NCI-H510A treated with DMSO at 0.1 percent for 48 hours (cell line): ENCODE measurements around the gene RAB6B.

Experiments used
- DNase-seq: peaks from one replicate; lab custom pipeline; 2025; lab: John Stamatoyannopoulos, UW

RAB6B gene

DNA sequence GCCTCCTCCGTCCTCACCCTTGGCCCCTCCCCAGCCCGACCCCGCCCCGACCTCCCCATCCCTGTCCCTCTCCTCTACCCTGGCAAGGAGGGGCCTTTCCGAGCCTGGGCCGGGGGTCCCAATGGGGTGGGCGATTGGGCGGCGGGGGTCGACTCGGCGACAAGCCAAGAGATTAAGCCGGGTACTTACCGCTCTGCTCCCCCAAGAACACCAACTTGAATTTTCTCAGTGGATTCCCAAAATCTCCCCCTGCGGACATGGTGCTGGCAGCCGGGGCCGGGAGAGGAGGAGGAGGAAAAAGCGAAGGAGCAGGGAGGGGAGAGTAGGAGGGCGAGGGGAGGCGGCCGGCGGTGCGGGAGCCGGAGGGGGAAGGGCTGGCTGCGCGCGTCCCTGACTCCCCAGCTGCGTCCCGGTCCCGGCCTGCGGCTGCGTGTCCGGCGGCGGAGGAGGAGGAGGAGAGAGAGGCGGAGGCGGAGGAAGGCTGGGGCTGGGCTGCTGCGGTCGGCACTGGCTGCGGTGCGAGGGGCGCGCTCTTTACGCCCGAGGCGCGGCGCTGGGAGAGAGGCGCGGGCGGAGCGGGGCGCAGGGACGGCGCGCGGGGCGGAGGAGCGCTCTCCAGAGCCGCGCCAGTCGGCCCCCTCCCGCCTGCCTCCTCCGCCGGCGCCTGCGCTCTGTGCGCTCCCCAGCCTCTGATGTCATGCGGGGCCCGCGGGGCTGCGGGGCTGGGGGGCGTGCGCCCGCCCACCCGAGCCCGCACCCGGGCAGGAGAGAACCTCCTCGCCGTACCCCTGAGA, at the start of gene RAB6B:
RAB6B (minus strand) TSS at position 675 of the 794 bp plus-strand sequence; CDS start at position 259, 416 bp downstream.
- DNase-seq: no peak

DNA sequence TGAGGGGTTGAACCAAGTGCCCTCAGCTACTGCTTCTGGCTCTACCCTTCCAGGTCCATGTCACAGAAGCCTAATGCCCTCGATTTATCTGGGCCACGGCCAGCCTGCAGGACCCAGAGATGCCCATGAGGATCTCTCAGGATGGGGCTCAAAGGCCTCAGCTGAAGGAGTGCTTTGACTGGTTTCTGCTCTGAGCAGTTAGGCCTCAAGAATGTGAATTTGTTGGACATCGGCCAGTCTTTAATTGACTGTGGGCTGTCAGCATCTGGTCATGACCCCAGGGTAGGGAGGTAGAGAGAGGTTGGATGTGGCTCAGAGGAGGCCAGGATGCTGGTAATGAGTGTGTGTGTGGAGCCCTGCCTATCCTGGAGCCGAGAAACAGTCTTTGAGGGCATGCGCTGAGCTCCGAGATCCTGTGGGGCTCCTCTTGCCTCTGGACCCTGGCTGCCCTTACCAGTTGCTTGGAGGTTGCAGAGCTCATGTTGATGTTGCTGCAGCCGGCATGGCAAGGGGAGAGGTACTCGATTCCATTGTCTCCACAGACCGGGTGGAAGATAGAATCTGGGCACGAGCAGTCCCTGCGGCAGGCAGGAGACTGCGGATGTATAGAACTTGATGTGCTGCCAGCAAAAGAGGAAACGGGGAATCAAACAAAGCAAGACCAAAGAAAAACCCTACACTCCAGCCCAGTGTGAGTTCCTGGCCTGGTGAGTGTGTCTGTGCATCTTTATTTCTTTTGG, 49.1 kb upstream of the RAB6B start:
- no peak for DNase-seq

DNA sequence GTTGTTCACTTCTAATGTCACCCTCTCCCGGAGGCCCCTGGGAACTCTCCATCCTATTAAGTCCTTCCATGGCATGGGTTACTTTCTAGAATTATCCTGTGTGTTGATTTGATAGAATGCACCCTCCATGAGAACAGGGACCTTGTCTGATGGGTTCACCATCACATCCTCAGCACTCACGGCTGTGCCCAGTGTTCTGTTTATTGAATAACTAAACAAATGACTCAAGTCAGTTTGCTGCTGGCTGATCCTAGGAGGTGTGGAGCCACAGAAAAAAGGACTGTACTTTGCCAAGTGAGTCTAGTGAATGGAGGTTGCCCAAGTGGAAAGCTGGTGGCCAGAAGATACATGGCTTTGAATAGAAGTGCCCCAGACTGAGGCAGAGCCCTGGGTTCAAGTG, 48.5 kb upstream of the RAB6B start:
- no peak for DNase-seq

DNA sequence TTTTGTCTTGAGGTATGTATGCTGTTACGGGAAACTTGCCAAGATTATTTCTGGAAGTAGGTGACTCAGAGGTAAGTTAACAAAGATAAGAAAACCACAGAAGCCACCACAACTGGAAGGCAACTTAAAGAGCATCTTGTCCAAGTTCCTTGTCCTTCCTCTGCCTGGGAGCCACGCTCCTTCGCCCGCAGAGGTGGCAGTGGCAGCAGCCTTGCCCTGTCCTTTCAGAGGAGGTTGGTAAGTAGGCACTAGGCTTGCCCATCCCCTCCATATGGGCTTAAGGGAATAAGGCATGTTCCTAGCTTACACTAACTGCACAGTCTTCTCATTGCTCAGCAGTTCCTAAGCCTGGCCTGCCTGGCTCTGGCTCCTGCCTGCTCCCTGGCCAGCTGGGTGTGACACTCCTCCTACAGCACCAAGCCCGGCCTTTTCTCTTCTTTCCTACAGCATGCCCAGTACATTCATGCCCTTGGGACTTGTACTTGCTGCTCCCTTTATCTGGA, 48.0 kb upstream of the RAB6B start:
- DNase-seq: no peak

DNA sequence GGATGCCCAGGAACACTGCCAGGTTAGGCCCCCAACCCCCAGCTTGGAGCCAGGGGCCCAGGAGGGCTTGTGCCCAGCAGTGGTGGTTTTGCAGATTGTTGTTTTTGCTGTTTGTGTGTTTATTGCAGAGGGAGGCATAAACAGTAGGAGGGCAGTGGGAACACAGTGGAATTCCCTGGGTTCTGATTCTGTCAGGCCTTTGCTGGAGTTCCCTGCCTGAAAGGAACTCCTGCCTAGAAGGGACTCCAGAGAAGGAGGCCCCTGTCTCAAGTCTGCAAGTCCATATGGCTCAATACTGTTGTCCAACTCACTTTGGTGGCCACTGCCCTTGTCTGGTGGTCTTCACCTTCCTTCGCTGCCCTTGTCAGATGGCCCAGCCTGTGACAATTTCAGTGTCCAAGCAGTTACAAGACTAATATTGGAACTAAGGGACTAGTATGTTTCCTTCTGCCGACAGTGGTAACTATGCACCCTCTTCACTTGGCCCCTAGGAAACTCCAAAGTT, 47.4 kb upstream of the RAB6B start:
- DNase-seq: no peak

DNA sequence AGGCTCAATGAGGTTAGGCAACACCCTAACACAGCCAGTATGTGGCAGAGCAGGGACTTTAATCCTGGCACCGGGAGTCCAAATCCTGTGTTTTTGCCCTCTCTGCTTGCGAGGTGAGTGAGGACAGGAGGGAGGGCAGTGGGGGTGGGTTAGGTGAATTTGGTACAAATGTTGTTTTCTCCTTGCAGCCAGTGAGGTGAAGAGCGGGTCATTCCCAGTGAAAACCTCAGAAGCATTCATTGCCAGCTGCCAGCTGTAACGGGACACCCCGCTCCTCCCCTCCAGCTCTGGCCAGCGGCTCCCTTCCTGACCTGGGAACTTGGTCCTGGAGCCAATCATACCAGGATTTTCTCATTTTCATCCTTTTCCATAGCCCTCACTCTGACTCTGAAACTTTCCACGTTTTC, 45.7 kb upstream of the RAB6B start:
- DNase-seq: no peak

DNA sequence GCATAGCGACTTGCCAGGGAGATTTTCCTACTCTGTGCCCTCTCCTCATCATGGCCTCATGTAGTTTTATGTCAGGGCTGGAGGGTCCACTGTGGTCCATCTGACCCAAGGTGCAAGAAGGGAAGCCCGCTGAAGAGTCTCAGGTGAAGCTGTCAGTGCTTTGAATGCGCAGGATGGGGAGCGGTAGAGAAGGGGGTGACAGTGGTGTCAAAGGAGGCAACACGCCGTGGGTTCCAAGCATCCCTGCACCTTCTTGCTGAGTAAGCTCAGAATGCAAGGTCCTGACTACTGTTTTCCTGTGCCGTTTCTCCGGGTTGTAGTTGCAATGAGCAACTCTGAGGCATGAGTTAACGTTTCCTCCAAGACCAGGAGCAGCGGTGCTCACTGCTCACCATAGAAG, 44.9 kb upstream of the RAB6B start:
- DNase-seq: no peak

DNA sequence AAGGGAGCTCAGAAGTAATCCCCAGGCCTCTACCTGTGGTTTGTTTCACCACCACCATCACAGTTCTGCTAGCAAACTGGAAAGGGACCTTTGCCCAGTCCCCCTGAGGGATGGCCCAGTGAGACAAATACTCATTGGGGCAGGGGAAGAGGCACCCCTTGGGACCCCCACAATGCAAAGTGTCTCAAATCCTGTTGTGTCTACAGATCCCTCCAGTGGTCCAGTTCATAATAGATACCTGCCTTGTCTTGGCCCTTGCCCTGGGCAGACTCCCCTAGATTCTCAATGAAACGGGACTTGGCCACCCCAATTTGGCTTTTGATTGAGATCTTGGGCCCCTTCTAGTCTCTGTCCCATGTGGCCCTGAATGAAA, 43.8 kb upstream of the RAB6B start:
- no peak for DNase-seq

DNA sequence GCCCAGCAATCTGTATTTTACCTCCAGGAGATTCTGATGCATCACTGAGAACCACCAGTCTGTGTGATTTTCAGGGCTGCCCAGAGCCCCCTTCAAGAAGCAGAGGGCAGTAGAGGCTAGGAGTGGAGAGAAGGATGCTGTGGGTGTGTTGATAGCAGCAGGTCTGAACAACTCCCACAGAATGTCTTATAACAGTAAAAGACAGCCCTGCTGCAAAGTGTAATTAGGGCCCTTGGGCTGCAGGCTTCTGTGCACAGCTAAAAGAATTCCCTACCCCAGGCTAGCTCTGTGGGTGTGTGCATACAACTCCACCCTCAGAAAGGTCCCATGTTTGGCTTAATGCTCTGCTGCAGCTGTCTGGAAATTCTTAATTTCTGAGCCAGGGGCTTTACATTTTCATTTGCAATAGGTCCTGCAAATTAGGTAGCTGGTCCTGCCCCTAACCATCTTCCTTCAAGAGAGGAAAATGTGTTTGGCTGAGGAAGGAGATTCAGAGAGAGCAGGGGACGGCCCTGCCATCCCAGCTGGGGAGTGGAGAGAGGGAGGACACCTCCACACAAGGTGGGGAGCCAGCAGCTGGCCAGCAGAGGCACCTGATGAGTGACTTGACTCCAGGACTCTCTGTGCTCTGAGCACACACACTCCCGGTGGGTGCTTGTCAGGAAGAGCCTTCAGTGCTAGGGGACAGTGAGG, 43.2 kb upstream of the RAB6B start:
- DNase-seq: no peak

DNA sequence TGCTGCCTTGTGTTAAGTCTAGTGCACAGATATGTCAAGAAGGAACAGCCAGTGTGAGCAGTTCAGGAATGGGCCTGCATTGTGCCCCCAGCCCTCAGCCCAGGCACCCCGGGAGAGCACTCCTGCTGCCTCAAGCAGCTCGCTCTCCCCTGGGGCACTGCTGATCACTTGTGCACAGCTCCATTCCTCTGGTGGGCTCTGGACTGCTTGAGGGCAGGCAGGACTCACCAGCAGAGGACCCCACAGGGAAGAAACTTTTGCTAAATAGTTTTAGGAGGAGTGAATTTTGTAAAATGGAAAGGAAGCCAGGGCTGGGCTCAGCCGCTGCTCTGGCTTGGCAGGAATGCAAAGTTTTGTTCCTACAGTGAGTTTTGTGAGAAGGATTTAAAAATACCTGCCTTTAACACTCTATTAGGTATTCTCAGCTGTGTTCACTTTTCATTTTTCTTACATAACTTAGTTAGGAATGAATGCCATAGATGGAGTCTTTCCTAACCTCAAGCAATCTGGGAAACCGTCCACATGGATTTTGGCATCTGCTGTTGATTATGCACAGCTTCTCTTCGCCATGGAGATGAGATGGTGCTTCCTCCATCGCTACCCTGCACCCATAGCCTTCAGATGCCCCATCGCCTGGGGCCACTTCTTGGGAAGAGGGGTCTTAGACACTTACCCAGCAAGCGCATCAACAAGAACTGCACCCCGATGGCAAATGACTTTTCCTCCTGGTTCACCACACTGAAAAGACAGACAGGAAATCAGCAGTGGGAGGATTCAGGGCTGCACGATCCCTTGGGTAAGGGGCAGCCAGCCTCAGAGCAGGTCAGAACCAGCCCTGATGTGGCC, 42.3 kb upstream of the RAB6B start:
- DNase-seq: no peak

DNA sequence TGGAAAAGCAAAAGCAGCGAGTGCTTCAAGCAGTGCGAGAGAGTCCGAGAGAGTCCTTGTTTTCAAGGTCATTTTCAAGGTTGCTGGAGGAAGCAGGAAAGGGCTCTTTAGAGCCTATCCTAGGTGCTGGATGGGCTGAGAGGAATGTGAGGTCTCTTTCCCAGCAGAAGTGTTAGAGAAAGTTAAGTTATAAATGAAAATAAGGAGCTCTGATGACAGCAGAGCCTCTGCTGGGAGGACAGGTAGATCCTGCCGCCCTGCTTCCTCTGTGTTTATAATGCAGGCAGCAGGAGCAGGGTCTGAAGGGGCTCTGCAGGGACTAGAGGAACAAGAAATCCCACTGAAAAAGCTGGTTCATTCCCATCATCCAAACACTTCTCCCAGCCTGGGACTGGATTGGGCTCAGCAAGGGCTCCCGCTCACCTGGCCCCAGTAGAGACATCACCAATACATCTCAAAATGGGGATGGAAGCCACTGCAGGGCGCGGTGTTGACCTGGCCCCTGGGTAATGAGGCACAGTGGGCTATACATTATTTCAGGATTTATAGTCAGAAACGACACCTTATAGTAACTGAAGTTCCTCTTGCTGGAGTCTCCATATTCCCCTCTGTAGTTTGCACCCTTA, 41.5 kb upstream of the RAB6B start:
- DNase-seq: no peak

DNA sequence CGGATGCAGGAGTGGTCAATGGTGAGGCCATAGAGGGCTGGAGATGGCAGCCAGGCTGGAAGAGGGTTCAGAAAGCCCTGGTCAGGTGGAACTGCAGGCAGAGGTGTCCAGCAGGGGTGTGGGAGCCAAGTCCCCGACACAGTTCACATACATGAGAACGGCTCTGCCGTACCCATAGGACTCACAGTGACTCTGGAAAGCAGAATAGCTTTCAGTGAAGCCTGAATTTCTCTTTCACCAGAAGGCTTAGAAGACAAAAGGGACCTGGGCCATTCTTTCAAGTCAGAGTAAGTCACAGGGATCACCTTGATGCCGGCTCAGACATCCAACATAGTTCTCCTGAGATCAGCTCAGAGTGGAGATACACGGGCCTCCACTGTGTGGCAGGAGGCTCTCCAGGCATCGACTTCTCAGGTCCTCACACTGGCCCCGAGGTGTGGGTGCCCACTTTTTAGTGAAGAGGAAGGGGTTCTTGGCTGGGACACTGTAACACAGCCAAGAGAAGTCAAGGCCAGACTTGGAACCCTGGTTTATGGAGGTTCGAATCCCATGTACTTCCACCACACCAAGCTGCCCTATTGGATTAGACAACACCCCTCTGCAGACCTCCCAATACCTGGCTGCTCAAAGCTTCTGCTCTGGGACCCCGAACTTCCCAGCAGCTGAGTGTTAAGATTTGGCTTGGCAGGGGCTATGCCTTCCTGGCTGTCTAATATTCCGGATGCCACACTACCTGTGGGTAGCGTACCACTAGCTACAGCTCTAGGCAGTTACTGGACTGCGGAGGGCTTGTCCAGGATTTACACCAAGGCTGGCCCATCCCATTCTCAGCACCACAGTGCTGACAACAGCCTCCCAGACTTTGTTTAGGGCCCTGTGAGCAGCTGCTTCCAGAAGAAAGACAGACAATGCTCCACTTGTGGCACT, 40.4 kb upstream of the RAB6B start:
- no peak for DNase-seq

DNA sequence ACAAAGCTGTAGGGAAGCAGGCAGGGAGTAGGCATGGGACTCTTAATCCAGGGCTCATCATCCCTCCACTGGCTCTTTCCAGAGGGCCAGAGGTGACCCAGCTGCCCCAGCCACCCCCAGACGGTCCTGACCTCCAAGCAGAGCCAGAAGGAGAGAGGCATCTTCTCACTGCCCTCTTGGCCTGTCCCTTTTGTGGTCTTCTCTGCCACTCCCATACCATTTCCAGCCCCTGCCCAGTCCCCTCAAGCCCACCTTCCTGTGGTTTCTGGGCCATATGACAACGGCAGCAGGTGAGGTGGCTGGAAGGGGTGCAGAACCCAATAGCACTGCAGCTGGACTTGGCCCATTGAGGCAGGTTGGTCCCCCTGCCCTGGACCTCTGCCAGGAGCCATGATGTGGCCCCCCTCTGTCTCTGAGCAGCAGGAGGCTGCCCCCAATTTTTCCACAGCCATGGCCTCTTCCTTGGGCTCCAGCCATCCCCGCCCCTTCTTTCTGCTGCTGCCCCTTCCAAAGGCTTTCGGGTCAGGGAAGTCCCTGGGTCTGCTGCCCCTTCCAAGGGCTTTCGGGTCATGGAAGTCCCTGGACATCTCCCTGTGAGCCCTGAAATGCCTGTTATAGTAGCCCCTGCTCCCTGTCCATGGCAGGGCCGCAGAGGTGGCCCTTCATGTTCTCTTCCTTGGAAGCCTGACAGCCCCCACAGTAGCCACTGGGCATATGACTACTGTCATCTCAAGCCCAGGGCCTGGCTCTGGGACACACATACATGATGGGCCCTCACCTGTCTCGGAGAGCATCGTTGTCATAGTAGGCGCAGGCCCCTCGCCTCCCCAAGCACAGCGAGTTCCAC, 39.5 kb upstream of the RAB6B start:
- no peak for DNase-seq

DNA sequence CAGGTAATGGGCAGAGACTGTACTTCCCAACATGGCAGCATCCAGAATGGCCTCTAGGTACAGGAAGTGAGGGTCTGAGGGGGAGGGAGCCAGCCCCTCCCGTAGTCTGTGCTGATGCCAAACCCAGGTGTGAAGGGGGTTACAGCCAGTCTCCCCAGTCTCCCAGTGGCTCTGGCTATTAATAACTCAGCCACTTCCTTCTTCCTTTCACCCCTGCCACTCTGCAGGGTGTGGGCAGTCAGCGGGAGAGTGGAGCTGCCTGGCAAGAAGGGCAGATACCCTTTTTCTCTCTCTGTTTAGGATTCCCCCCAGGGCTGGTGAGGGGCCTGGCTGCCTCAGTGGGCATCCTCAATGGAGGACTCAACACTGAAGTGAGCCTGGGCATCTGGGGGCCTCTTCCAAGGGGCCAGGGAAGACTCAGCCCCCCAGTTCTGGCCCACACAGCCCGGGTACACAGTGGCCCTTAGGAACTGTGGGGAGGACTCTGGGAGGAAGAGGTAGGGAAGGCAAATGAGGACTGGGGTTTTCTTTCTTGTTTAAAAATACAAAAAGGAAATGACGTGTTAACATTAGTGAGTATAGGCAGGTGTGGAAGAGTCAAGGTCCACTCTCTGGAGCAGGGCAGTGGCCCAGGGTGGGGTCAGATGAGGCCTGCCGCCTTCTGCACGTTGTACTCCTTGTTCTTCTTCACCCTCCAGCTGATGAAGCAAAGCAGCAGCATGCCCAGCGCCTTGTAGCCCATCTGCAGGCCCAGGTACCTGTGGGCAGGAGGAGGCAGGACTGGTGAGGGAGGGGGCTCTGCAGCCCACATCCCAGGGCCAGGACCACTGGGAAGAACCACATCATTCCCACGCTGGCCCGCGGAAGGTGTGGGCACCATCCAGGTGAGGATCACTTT, 38.6 kb upstream of the RAB6B start:
- DNase-seq: no peak

DNA sequence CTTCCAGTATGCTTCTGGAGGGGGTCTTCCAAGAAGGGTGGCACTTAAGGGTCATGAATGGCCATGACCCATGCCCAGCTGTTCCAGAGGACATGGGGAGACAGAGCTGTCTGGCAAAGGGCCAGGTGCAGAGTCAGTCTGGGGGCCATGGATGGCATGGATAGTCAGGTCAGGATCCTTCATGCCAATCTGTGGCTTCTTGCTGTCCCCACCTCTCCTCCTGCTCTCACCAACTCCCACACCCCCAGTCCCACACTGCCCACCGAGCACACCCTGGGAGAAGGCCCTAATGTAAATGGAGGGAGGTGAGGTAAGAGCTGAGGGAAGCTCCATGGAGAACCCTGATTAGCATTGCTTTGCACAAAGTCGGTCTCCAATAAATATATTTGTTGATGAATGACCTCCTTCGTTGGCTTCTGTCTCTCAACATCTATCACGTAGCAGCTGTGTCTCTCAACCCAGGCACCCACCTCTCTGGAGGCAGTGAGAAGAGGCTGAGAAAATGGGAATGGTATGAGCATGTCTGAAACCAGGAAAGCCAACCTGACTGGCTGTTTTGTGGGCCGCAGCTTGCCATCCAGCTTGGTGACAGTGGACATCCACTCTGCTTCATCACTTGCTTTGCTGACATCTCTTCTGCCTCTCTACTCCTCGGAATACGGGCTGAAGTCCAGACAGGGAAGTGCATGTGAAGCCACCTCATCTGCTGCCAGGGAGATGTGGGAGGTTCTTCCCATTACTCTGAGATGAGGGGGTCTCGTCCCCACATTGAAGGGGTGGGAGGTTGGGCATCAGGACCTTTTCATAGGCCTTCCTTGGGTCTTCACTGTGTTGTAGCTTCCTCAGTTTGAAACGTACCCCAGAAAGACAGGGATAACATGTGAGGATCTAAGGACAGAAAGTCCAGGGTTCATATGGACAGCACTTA, 37.7 kb upstream of the RAB6B start:
- no peak for DNase-seq

DNA sequence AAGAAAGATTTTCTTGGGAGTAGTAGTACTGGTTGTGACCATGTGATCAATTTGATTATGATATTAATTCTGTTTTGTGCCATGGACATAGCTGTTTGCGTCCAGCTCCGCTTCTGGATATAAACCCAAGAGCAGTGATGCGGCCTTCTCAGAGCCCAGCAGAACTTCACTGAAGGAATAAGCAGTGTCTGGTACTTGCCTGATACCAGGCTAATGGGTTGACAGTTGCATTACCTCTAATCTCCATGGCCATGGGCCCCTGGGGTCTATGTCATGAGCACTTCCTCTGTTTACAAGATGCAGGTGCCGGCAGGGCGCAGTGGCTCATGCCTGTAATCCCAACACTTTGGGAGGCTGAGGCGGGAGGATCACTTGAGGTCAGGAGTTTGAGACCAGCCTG, 36.3 kb upstream of the RAB6B start:
- DNase-seq: no peak

DNA sequence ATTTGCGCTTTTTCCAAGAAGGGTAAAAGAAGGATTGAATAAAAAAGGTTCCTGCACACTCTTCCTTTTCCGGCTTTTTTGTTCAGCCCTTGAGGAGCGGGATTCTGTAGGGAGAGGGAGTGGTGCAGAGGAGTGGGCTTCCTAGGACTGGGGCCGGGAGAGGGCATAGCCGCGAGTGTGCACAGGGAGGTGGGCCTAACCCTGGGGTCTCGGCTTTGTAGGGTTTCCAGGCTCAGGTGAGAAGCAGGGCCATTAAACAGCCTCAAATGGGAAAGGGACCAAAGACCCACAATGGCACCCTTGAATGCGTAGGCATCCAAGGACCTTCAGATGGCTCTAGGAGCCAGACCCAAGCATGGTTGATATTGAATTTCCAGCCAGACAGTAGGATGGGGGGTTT, 35.4 kb upstream of the RAB6B start:
- DNase-seq: no peak
